Lower leg skin (tissue), 3 donors: ENCODE measurements around the gene METRN.

ENCODE experiments used
- POLR2A ChIP-seq, 2 donors: fragments of 450-650 bp; IDR thresholded peaks; one replicate each; pipeline ENCODE4 v1.6.1; 2016 to 2017; ENCODE audit warnings: antibody characterized with exemption in 2 of 2, mild to moderate bottlenecking in 1 of 2, moderate library complexity in 1 of 2
- TF ChIP-seq, protein P1 (sequence below), 3 donors: fragments of 450-650 bp; IDR thresholded peaks; one replicate each; pipeline ENCODE4 v1.5.1; 2016; ENCODE audit warnings: antibody characterized with exemption in 3 of 3, mild to moderate bottlenecking in 3 of 3, moderate library complexity in 2 of 3

DNA sequence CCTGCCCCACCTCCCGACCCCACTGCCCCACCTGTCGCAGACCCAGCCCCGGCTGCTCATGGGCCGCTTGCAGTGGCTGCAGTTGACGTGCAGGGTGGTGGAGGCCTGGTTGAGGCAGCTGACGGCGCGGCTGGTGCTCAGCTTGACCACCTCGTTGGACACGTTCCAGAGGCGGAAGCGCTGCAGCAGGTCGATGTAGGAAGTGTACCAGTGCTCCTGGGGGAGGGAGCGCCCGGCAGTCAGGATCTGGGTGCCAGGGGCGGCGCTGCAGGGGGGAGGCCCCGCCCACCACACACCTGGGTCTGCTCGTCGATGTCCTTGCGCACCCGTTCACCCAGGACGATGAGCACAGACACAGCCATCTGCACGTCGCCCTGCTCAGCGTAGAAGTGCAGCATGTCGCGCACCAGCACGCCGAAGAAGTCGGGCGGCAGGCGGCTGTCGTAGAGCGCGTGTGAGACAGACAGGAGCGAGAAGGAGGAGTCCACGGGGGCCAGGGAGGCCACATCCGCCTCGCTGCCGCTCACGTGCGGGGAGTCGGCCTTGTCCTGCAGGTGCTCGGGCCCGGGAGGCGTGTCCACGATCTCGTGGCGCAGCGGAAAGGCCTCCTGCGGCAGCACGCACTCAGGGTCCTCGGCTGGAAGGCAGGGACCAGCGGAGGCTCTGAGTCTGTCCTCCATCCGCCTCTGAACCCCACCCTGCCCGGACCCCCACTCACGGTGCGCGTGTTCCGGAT, 29.8 kb upstream of the METRN start:
- TF ChIP-seq, protein P1, sequence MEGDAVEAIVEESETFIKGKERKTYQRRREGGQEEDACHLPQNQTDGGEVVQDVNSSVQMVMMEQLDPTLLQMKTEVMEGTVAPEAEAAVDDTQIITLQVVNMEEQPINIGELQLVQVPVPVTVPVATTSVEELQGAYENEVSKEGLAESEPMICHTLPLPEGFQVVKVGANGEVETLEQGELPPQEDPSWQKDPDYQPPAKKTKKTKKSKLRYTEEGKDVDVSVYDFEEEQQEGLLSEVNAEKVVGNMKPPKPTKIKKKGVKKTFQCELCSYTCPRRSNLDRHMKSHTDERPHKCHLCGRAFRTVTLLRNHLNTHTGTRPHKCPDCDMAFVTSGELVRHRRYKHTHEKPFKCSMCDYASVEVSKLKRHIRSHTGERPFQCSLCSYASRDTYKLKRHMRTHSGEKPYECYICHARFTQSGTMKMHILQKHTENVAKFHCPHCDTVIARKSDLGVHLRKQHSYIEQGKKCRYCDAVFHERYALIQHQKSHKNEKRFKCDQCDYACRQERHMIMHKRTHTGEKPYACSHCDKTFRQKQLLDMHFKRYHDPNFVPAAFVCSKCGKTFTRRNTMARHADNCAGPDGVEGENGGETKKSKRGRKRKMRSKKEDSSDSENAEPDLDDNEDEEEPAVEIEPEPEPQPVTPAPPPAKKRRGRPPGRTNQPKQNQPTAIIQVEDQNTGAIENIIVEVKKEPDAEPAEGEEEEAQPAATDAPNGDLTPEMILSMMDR (IDR thresholded peaks at IDR 0.05), result no peak
- no peak for TF ChIP-seq POLR2A (IDR thresholded peaks at IDR 0.05)
